GM12865 (cell line): Measurements from ENCODE around the gene MAEA.

Experiments
- DNase-seq: peaks from one replicate; pipeline ENCODE4 v3.0.0; 2010; ENCODE audit warnings: low read depth
- H3K4me3 ChIP-seq: 2 replicates; pipeline ENCODE4 v1.5.1; 2011; ENCODE audit warnings: mild to moderate bottlenecking, low read depth, low read length, control low read depth
- TF ChIP-seq, protein P1 (sequence below): IDR thresholded peaks from 2 replicates; pipeline ENCODE4 v1.5.1; 2011; ENCODE audit warnings: low read length, control low read depth, low read depth, inconsistent platforms; ENCODE audit not compliant: insufficient read depth; ENCODE audit errors: missing control alignments

Gene MAEA

DNA sequence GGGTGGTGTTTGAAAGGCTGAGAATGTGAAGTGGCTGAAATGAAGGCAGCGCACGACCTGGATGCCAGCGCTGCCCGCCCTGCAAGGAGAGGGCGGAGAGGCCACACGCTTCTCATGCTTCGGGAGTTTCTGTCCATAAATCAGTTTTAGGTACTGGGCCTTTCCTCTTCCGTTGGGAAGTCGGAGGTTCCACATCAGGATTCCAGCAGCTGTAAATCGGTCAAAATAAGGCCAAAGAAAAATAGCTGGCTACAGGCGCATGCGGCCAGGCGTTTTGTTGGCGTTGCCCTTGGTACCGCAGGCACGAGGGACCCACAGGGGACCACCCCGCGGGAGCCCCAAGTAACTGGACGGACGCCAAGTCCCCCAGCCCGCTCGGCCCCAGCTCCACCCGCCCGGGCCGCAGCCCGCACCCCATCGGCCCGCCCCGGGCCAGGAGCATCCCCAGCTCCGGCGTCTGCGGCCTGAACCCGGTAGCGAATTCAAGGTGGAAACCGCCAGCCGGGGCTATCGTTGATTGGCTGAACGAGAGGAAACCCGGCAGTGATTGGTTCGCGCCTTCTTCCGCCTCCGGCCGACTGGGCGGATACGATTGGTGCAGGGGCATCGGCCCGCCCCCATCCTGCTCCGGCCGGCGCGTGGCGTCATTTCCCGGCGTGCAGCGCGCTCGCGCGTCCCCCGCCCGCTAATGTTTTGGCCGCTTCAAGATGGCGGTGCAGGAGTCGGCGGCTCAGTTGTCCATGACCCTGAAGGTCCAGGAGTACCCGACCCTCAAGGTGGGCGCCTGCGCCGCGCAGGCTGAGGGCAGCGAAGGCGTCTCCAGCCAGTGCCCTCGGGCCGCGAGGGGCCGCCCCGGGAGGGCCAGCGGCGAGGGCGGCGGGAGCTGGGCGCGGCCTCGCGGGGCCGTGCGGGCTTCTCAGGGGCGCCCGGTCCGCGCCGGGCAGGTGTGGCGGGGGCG, at the start of gene MAEA:
TSS of gene MAEA (plus strand) at position 685 of the 958 bp plus-strand sequence. CDS start at position 708, 23 bp downstream.
- peak; percentile 98 for DNase-seq
- TF ChIP-seq, protein P1, sequence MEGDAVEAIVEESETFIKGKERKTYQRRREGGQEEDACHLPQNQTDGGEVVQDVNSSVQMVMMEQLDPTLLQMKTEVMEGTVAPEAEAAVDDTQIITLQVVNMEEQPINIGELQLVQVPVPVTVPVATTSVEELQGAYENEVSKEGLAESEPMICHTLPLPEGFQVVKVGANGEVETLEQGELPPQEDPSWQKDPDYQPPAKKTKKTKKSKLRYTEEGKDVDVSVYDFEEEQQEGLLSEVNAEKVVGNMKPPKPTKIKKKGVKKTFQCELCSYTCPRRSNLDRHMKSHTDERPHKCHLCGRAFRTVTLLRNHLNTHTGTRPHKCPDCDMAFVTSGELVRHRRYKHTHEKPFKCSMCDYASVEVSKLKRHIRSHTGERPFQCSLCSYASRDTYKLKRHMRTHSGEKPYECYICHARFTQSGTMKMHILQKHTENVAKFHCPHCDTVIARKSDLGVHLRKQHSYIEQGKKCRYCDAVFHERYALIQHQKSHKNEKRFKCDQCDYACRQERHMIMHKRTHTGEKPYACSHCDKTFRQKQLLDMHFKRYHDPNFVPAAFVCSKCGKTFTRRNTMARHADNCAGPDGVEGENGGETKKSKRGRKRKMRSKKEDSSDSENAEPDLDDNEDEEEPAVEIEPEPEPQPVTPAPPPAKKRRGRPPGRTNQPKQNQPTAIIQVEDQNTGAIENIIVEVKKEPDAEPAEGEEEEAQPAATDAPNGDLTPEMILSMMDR, result no peak
- peak within 1 kb of the TSS; percentile 78 for H3K4me3 ChIP-seq

DNA sequence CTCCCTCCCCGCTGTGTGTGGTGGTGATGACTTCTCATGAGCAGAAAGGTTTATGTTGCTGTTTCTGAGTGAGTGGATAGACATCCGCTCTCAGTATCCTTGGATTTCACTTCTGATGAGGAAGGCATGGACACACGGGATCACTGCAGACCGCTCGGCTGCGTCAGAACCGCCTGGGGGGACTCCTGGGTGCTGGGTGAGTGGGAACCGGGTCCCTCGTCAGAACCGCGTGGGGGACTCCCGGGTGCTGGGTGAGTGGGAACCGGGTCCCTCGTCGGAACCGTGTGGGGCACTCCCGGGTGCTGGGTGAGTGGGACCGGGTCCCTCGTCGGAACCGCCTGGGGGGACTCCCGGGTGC, 49.8 kb upstream of the MAEA start:
- TF ChIP-seq, protein P1, result no peak

DNA sequence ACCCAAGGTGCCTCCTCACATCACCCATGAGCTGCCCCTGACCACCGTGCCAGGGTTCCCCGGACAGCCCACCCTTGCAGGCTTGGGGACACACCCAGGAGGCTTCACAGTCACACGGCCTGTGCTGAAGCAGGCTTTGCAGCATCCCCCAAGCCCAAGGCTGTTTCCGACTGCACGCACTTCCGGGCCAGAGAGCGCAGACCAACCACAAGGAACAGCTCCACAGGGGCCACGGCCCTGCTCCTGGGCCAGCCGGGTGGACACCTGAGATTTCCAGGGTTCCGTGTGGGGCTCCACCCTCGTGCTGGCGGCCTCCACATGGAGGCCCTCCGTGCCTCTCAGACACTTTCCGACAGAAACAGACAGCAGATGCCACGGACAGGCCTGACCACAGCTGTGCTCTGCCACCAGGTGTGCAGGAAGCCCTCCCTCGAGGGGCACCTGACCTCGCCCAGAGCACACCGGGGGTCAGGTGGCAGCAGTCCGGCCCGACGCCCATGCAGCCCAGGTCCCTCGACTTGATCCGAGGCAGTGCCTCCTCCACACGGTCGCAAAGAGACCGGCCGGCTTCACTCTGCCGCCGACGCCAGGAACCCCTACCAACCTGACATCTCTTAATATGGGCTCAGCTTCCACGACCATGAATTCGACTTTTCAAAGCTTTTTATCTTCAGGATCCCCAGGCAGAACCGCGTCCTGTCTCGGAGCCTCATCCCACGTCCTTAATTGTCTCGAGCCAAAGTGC, 48.8 kb upstream of the MAEA start:
- H3K4me3 ChIP-seq, result no peak overlapping the region
- DNase-seq, result no peak
- TF ChIP-seq, protein P1, result no peak

More for the DNA sequence above, 49.8 kb upstream of the MAEA start:
- DNase-seq, result no peak
- no peak overlapping the region for H3K4me3 ChIP-seq

DNA sequence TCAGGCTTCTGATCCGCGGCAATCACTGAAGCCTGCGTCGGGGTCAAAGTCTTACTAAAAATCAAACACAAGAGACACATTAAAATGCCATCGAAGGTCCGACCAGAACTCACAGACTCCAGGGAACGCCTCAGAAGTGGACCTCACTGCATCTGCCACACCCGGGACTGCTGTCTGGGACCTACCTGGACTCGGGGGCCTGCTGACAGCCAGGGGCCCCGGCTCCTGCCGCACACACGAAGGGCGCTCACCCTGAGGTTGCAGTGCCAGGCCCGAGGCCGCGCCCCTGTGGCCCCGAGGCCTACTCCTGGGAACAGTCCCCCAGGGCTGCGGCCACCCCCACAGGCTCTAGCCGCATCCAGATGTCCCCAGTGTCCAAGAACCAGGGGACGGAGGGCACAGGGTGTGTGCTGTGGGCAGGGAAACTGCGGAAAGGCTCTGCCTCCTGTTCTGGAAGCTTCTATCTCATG, 48.2 kb upstream of the MAEA start:
- H3K4me3 ChIP-seq, result no peak overlapping the region
- no peak for DNase-seq
- TF ChIP-seq, protein P1, result no peak

- TF ChIP-seq, protein P1, result no peak
- no peak for DNase-seq
- H3K4me3 ChIP-seq, result no peak overlapping the region
Observed at GRCh38 chr4:1241936-1242505, 47.7 kb upstream of the MAEA start.

DNA sequence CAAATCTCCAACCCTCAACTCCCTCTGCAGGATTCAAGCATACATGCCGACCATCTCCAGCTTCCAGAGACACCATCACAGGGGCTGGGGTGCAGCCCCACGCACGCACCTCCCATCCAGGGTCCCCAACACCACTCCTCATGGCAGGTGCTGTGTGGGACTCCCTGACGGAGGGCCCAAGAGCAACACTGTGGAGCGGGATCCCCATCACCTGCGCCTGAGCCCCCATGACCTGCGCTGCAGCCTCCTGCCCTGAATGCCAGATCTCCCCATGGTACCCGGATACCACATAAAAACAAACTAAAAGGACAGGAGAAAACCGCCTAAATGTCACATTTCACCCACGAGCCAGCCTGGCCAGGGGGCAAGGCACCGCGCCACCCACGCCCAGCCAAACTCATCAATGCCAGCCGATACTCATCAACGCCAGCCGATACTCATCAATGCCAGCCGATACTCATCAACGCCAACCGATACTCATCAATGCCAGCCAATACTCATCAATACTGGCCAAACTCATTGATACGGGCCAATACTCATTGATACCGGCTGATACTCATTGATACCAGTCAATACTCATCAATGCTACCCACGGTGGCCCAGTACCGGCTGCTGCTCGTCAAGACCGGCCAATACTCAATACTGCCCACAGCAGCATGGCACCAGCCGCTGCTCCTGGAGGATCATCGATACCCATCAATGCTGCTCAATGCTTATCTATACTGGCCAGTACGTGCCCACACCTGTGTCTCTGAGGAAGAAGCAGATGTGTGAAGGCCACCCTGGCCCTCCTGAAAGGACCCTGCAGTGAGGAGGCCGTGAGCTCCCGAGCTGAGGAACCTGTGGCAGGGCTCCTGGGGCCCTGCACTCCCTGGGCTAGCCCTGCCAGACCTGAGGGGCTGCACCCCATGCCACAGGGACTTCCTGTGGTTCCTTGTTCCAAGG, 46.9 kb upstream of the MAEA start:
- no peak overlapping the region for H3K4me3 ChIP-seq
- TF ChIP-seq, protein P1, result no peak
- DNase-seq, result no peak
